Common myeloid progenitor, CD34-positive (primary cell): ENCODE data around the gene MBNL1.
A peak's percentile ranks its signal among the peaks of the same experiment; 100 is the strongest.

ENCODE experiments used
- CTCF ChIA-PET: fragments of 350-600 bp; sonication (Branson Sonifier 250); formaldehyde crosslinking; loops from one replicate; lab custom pipeline; 2021; ENCODE audit warnings: antibody characterized with exemption; lab: Charles Lee
- POLR2A ChIA-PET: fragments of 350-600 bp; sonication (Branson Sonifier 250); formaldehyde crosslinking; loops from one replicate; lab custom pipeline; 2021; ENCODE audit warnings: antibody characterized with exemption; lab: Charles Lee
- DNase-seq, 3 donors: peaks; one replicate each; pipeline versions ENCODE4 v3.0.0 to v3.0.0-alpha.2; 2013
- H3K27ac ChIP-seq, 2 experiments: 1 replicate in 1 of 2; 2 replicates in 1 of 2; pipeline ENCODE4 v1.7.0; 2013; ENCODE audit warnings: inconsistent platforms in 2 of 2, low read length in 2 of 2, mild to moderate bottlenecking in 2 of 2, low read depth in 1 of 2, moderate library complexity in 1 of 2; ENCODE audit not compliant: severe bottlenecking in 2 of 2, insufficient read depth in 1 of 2, poor library complexity in 1 of 2
- H3K27me3 ChIP-seq, 5 experiments: replicated peaks in 2 of 5; 1 replicate in 3 of 5; 2 replicates in 2 of 5; pipeline versions ENCODE4 v1.6.1 to v1.7.0; 2013; ENCODE audit warnings: low read length in 4 of 5, mild to moderate bottlenecking in 2 of 5, moderate library complexity in 2 of 5, inconsistent platforms in 1 of 5; ENCODE audit not compliant: insufficient read depth in 5 of 5, control insufficient read depth in 4 of 5
- H3K36me3 ChIP-seq, 4 experiments: 1 replicate in 2 of 4; 2 replicates in 2 of 4; pipeline versions ENCODE4 v1.6.1 to v1.7.0; 2013; ENCODE audit warnings: low read length in 3 of 4, control low read depth in 1 of 4, mild to moderate bottlenecking in 1 of 4; ENCODE audit not compliant: control insufficient read depth in 4 of 4, insufficient read depth in 4 of 4
- H3K4me1 ChIP-seq, 4 experiments: 1 replicate in 3 of 4; 2 replicates in 1 of 4; pipeline versions ENCODE4 v1.6.1 to v1.7.1; 2013; ENCODE audit warnings: low read length in 3 of 4, mild to moderate bottlenecking in 3 of 4, control low read depth in 1 of 4, inconsistent platforms in 1 of 4, moderate library complexity in 1 of 4; ENCODE audit not compliant: control insufficient read depth in 4 of 4, insufficient read depth in 4 of 4; ENCODE audit errors: control extremely low read depth in 1 of 4
- H3K4me3 ChIP-seq, 7 experiments: 1 replicate in 4 of 7; 2 replicates in 3 of 7; pipeline versions ENCODE4 v1.5.1 to v1.7.0; 2013; ENCODE audit warnings: mild to moderate bottlenecking in 7 of 7, low read length in 6 of 7, moderate library complexity in 6 of 7, inconsistent platforms in 2 of 7, low read depth in 2 of 7, control low read depth in 1 of 7; ENCODE audit not compliant: insufficient read depth in 4 of 7, control insufficient read depth in 1 of 7; ENCODE audit errors: extremely low read depth in 1 of 7
- H3K9me3 ChIP-seq, 5 experiments: 1 replicate in 4 of 5; 2 replicates in 1 of 5; pipeline versions ENCODE4 v1.6.1 to v1.7.1; 2013; ENCODE audit warnings: low read length in 4 of 5, mild to moderate bottlenecking in 2 of 5, inconsistent platforms in 1 of 5, low read depth in 1 of 5, moderate library complexity in 1 of 5; ENCODE audit not compliant: control insufficient read depth in 4 of 5, insufficient read depth in 2 of 5; ENCODE audit errors: control extremely low read depth in 1 of 5
- WGBS: methylation state at CpG from one replicate; pipeline ENCODE4 v1.1.5; 2013; ENCODE audit not compliant: insufficient coverage; 5-methylcytosine and 5-hydroxymethylcytosine counted together

Gene MBNL1

GRCh38 chr3:152302521-152303021 is 33.8 kb downstream of the MBNL1 start:
- Histone ChIP-seq H3K9me3 (no peaks in the 10 kb centered on the region), H3K27me3 (no peaks in the 10 kb centered on the region), H3K4me1 (peaks cover 23 to 65% (median 40%) of the 10 kb centered on the region in 4 experiments), H3K4me3 (peak overlapping the region in 1 of 7 experiments; percentile 2), H3K27ac (peak overlapping the region; percentile 6 to 67), H3K36me3 (peaks cover 10 to 55% (median 25%) of the 10 kb centered on the region in 4 experiments)
- ChIA-PET POLR2A (interaction anchor here (0.7 to 1.2 kb wide), 2 partner anchors 15 to 152 kb away, joined by 3 read pairs; no protein-coding TSS in a partner anchor), CTCF (interaction anchor here (0.7 to 2.6 kb wide), 8 partner anchors 10 to 119 kb away, joined by 3 to 8 read pairs (median 4); no protein-coding TSS in a partner anchor)
- peak in 2 of 3 donors; percentile 62 to 69 for DNase-seq
- WGBS, result 81% methylated on average over 3 of the region's 4 CpGs

- Histone ChIP-seq H3K27ac (no peak overlapping the region), H3K4me1 (peaks cover 12 to 59% (median 30%) of the 10 kb centered on the region in 4 experiments), H3K4me3 (no peak overlapping the region), H3K9me3 (no peaks in the 10 kb centered on the region), H3K36me3 (peaks cover 13 to 64% (median 27%) of the 10 kb centered on the region in 4 experiments), H3K27me3 (no peaks in the 10 kb centered on the region)
- DNase-seq, result no peak
- CTCF ChIA-PET, result interaction anchor here (1.0 to 2.6 kb wide), 4 partner anchors 8 to 121 kb away, joined by 3 to 9 read pairs (median 6); no protein-coding TSS in a partner anchor
- POLR2A ChIA-PET, result no interaction called here
Observed at GRCh38 chr3:152304160-152304559, 35.4 kb downstream of the MBNL1 start.

GRCh38 chr3:152305075-152305474 is 36.3 kb downstream of the MBNL1 start:
- Histone ChIP-seq H3K36me3 (peaks cover 8 to 57% (median 18%) of the 10 kb centered on the region in 4 experiments), H3K4me1 (peaks cover 6 to 49% (median 23%) of the 10 kb centered on the region in 4 experiments), H3K27ac (peak overlapping the region in 1 of 2 experiments; percentile 20), H3K4me3 (no peak overlapping the region), H3K9me3 (no peaks in the 10 kb centered on the region), H3K27me3 (no peaks in the 10 kb centered on the region)
- ChIA-PET CTCF (interaction anchor here (0.7 to 2.6 kb wide), 5 partner anchors 9 to 121 kb away, joined by 3 to 9 read pairs (median 4); no protein-coding TSS in a partner anchor), POLR2A (interaction anchor here (0.5 kb wide), 1 partner anchor 85 kb away, joined by 3 read pairs; no protein-coding TSS in a partner anchor)
- no peak for DNase-seq
- WGBS, result 86% methylated on average over 1 of the region's 2 CpGs

- H3K27ac ChIP-seq, result peak overlapping the region in 1 of 2 experiments; percentile 50
- H3K4me1 ChIP-seq, result peaks cover 0 to 23% (median 7%) of the 10 kb centered on the region in 4 experiments
- H3K9me3 ChIP-seq, result no peaks in the 10 kb centered on the region
- no peaks in the 10 kb centered on the region for H3K27me3 ChIP-seq
- H3K4me3 ChIP-seq, result no peak overlapping the region
- ChIA-PET CTCF (interaction anchor here (0.7 to 2.9 kb wide), 3 partner anchors 10 to 235 kb away, joined by 3 to 13 read pairs (median 4); no protein-coding TSS in a partner anchor), POLR2A (interaction anchor here (1.2 kb wide), 1 partner anchor 38 kb away, joined by 3 read pairs; no protein-coding TSS in a partner anchor)
- H3K36me3 ChIP-seq, result peaks cover 6 to 46% (median 12%) of the 10 kb centered on the region in 4 experiments
- no peak for DNase-seq
- WGBS, result 90% methylated on average over 1 of the region's 1 CpG
Observed at GRCh38 chr3:152307829-152308474, 39.2 kb downstream of the MBNL1 start.

GRCh38 chr3:152308475-152308844 is 39.7 kb downstream of the MBNL1 start:
- Histone ChIP-seq H3K4me1 (peaks cover 0 to 20% (median 7%) of the 10 kb centered on the region in 4 experiments), H3K27ac (peak overlapping the region in 1 of 2 experiments; percentile 50), H3K27me3 (no peaks in the 10 kb centered on the region), H3K9me3 (no peaks in the 10 kb centered on the region), H3K4me3 (no peak overlapping the region), H3K36me3 (peaks cover 6 to 46% (median 13%) of the 10 kb centered on the region in 4 experiments)
- 91% methylated on average over 1 of the region's 1 CpG for WGBS
- POLR2A ChIA-PET, result interaction anchor here (1.2 kb wide), 1 partner anchor 37 kb away, joined by 3 read pairs; no protein-coding TSS in a partner anchor
- CTCF ChIA-PET, result interaction anchor here (0.7 to 2.9 kb wide), 3 partner anchors 10 to 236 kb away, joined by 3 to 13 read pairs (median 4); no protein-coding TSS in a partner anchor
- DNase-seq, result no peak

- CTCF ChIA-PET, result interaction anchor here (0.7 to 2.9 kb wide), 5 partner anchors 9 to 236 kb away, joined by 3 to 13 read pairs (median 4); no protein-coding TSS in a partner anchor
- peak overlapping the region in 1 of 2 experiments; percentile 59 for H3K27ac ChIP-seq
- peaks cover 0 to 19% (median 5%) of the 10 kb centered on the region in 4 experiments for H3K4me1 ChIP-seq
- H3K36me3 ChIP-seq, result peaks cover 6 to 46% (median 13%) of the 10 kb centered on the region in 4 experiments
- no peak for DNase-seq
- WGBS, result no CpG with 5 or more reads among the region's 3 CpGs
- no peaks in the 10 kb centered on the region for H3K9me3 ChIP-seq
- H3K4me3 ChIP-seq, result no peak overlapping the region
- POLR2A ChIA-PET, result interaction anchor here (0.6 kb wide), 1 partner anchor 9 kb away, joined by 3 read pairs; no protein-coding TSS in a partner anchor
- no peaks in the 10 kb centered on the region for H3K27me3 ChIP-seq
Observed at GRCh38 chr3:152309031-152309430, 40.3 kb downstream of the MBNL1 start.
